ENCODE data around the gene CLDN7. TPM values are rescaled to one million over a fixed set of nuclear protein-coding genes. Genes with fewer than 3 reads are reported as not detected.
A peak's percentile ranks its signal among the peaks of the same experiment; 100 is the strongest.

CLDN7 gene
- total RNA-seq, 1 donor from 2014 or later, result 248 TPM

- no peaks in the 10 kb centered on the region for H3K27me3 ChIP-seq (ENCODE audit: control insufficient read depth, insufficient read depth, low read length)
- TF ChIP-seq CTCF (IDR thresholded peaks at IDR 0.05; ENCODE audit: insufficient read depth, low read length, poor library complexity, severe bottlenecking), result no peak
- H3K4me3 ChIP-seq (ENCODE audit: low read depth, low read length), result peak overlapping the region; percentile 89
- no peak for DNase-seq (ENCODE audit: low read depth)
- H3K36me3 ChIP-seq (ENCODE audit: control insufficient read depth, insufficient read depth, low read length), result no peaks in the 10 kb centered on the region
Measured at GRCh38 chr17:7241090-7241733, 21.1 kb downstream of the CLDN7 start.

DNA sequence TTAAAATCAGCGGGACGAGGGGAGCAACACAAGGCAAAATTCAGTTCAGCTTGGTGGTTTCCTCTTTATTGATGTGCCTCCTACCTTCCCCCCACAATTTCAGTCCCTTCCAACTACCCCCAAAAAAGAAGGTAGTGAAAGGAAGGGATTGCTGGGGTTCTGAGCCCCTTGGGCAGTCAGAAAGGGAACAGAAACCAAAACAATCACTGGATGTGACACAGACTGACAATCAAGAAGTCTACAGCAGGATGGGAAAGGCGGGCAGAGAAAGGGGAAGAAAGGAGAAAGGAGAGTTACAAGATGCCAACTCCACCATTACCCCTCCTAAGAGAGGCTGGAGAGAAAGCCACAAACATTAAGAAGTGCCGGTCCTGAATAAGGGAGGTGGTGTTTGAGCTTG, 21.9 kb downstream of the CLDN7 start:
- Histone ChIP-seq H3K27me3 (ENCODE audit: control insufficient read depth, insufficient read depth, low read length) (no peaks in the 10 kb centered on the region), H3K4me3 (ENCODE audit: low read depth, low read length) (no peak overlapping the region), H3K36me3 (ENCODE audit: control insufficient read depth, insufficient read depth, low read length) (peaks cover 4% of the 10 kb centered on the region)
- no peak for TF ChIP-seq CTCF (IDR thresholded peaks at IDR 0.05; ENCODE audit: insufficient read depth, low read length, poor library complexity, severe bottlenecking)
- DNase-seq (ENCODE audit: low read depth), result no peak

GRCh38 chr17:7239091-7240027, 22.9 kb downstream of the CLDN7 start, which contains the start of gene PHF23:
PHF23 (minus strand) TSS chr17:7239457; CDS start chr17:7239279, 178 bp downstream.
- peak; percentile 93 for DNase-seq (ENCODE audit: low read depth)
- no peak for TF ChIP-seq CTCF (IDR thresholded peaks at IDR 0.05; ENCODE audit: insufficient read depth, low read length, poor library complexity, severe bottlenecking)
- Histone ChIP-seq H3K36me3 (ENCODE audit: control insufficient read depth, insufficient read depth, low read length) (peaks cover 5% of the 10 kb centered on the region), H3K4me3 (ENCODE audit: low read depth, low read length) (peak within 1 kb of the TSS; percentile 97), H3K27me3 (ENCODE audit: control insufficient read depth, insufficient read depth, low read length) (no peaks in the 10 kb centered on the region)

DNA sequence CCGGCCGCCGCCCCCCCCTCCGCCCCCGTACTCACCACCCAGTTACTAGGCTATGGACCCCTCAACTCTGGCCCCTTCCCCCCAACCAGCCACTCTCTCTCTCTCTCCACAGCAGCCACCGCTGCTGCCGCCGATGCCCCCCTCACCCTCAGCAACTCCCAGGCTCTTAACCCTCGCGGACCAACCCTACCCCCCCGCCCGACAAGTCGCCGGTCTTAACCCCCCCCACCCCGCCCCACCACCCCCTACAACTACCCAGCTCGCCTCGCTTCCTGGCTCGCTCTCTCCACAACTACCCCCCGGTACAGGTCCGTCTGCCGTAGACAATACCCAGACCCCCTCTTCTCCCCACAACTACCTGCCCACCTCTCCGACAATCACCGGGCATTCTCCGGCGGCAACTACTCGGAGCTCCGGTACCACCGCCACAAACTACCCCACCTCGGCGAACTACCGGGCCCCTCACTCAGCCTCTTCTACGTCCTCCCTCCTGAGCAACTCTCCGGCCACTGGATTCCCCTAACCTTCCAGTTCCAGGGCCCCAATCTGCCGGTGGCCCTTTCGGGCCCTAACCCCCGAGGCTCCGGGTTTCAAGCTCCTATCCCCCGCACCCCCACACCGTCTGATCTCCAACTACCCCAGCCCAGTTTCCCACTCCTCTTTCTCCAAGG, 23.7 kb downstream of the CLDN7 start:
- no peak for DNase-seq (ENCODE audit: low read depth)
- Histone ChIP-seq H3K4me3 (ENCODE audit: low read depth, low read length) (peak overlapping the region; percentile 97), H3K36me3 (ENCODE audit: control insufficient read depth, insufficient read depth, low read length) (peaks cover 5% of the 10 kb centered on the region), H3K27me3 (ENCODE audit: control insufficient read depth, insufficient read depth, low read length) (no peaks in the 10 kb centered on the region)
- TF ChIP-seq CTCF (IDR thresholded peaks at IDR 0.05; ENCODE audit: insufficient read depth, low read length, poor library complexity, severe bottlenecking), result no peak

- Histone ChIP-seq H3K27me3 (ENCODE audit: control insufficient read depth, insufficient read depth, low read length) (no peaks in the 10 kb centered on the region), H3K4me3 (ENCODE audit: low read depth, low read length) (peak overlapping the region; percentile 97), H3K36me3 (ENCODE audit: control insufficient read depth, insufficient read depth, low read length) (peaks cover 5% of the 10 kb centered on the region)
- no peak for TF ChIP-seq CTCF (IDR thresholded peaks at IDR 0.05; ENCODE audit: insufficient read depth, low read length, poor library complexity, severe bottlenecking)
- no peak for DNase-seq (ENCODE audit: low read depth)
Measured at GRCh38 chr17:7237761-7238419, 24.4 kb downstream of the CLDN7 start.
